Lower leg skin (tissue), 4 donors: ENCODE results near the gene LRBA. TPM values are rescaled to one million over a fixed set of nuclear protein-coding genes. Genes with fewer than 3 reads are reported as not detected.

ENCODE experiments used
- DNase-seq, 2 donors: peaks; one replicate each; pipeline ENCODE4 v3.0.0-alpha.2; 2019; ENCODE audit warnings: low spot score in 2 of 2
- H3K4me3 ChIP-seq: fragments of 200-600 bp; sonication (generic); 2 replicates; pipeline ENCODE4 v1.5.1; 2017; ENCODE audit warnings: mild to moderate bottlenecking, low read depth; ENCODE audit not compliant: poor library complexity, severe bottlenecking
- POLR2A ChIP-seq, 2 donors: fragments of 450-650 bp; IDR thresholded peaks; one replicate each; pipeline ENCODE4 v1.6.1; 2016 to 2017; ENCODE audit warnings: antibody characterized with exemption in 2 of 2, mild to moderate bottlenecking in 1 of 2, moderate library complexity in 1 of 2
- WGBS, 2 donors: methylation state at CpG; one replicate each; pipeline ENCODE4 v1.1.5; 2018; 5-methylcytosine and 5-hydroxymethylcytosine counted together
- intact Hi-C: fragments of 100-400 bp; cut with DNase I; formaldehyde crosslinking; loops from one replicate; pipeline ENCODE4 v1.15.0; 2023; ENCODE audit warnings: low total_unique reads
- total RNA-seq, 4 donors: library from RNA; depleted of rRNA; stranded (reverse); fragments of >200 nt; gene quantifications; one replicate each; pipeline ENCODE4 v1.1.0, GENCODE V29; 2016
- TF ChIP-seq, protein P1 (sequence below), 3 donors: fragments of 450-650 bp; IDR thresholded peaks; one replicate each; pipeline ENCODE4 v1.5.1; 2016; ENCODE audit warnings: antibody characterized with exemption in 3 of 3, mild to moderate bottlenecking in 3 of 3, moderate library complexity in 2 of 3

The LRBA gene
- total RNA-seq, 4 donors from 2014 or later, result 71.9 to 86.8 (median 75.0) TPM

DNA sequence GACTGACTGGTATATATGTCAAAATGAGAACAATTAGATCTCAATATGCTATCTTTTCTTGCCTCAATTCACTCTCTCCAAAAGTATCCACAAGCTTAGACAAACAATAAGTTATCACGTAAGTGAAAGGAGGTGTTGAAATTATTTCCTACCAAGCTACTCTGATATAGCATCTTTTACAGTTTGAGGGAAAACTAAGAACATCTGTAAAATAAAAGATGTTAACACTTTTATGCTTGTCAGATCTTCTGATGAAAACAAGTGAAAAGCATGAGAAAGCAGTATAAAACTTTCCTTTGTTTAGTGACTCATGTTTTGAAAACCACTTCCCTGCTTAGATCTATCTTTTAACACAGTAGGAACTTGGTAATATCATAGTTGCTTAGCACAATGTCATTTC is 441.6 kb downstream of the LRBA start:
- DNase-seq, result no peak
- no peak overlapping the region for H3K4me3 ChIP-seq
- intact Hi-C loops, result no loop called here
- no peak for TF ChIP-seq POLR2A (IDR thresholded peaks at IDR 0.05)
- TF ChIP-seq, protein P1, sequence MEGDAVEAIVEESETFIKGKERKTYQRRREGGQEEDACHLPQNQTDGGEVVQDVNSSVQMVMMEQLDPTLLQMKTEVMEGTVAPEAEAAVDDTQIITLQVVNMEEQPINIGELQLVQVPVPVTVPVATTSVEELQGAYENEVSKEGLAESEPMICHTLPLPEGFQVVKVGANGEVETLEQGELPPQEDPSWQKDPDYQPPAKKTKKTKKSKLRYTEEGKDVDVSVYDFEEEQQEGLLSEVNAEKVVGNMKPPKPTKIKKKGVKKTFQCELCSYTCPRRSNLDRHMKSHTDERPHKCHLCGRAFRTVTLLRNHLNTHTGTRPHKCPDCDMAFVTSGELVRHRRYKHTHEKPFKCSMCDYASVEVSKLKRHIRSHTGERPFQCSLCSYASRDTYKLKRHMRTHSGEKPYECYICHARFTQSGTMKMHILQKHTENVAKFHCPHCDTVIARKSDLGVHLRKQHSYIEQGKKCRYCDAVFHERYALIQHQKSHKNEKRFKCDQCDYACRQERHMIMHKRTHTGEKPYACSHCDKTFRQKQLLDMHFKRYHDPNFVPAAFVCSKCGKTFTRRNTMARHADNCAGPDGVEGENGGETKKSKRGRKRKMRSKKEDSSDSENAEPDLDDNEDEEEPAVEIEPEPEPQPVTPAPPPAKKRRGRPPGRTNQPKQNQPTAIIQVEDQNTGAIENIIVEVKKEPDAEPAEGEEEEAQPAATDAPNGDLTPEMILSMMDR (IDR thresholded peaks at IDR 0.05), result no peak
- 89 to 98% methylated on average over 1 of the region's 1 CpG for WGBS, 2 donors

DNA sequence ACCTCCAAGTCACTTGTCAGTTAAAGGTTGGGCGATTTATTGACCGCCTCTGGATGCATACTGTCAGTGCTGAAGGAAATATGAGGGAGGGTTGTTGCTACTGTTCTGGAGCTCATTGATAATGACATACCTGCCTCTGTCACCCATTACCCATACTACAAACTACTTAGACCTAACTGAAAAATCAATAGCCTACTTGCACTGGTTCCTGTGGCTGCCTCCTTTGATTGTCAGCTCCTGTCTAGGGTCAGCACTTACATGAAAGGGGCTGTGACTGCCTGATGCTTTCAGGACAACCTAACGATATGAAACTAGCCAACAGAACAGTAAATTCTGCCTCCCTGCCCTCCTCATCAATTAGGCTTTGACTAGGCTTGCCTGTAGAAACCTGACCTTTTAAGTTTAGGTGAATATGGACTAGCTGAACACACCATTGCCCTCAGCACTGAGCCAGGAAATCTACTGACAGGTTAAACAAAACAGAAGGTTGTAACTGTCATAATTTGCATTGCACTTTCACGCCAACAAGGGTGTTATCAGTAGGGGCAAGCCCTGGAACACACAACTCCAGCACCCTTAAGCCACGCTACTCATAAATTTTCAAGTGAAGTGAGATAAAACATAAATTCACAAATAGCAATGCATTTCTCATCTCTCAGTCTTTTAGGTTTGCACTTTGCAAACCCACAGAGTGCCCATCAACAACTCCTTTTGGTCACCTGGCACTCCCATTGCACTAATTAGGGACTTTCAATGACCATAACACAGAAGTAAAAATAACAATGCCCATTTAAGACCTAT is 442.2 kb downstream of the LRBA start:
- TF ChIP-seq, protein P1 (IDR thresholded peaks at IDR 0.05), result no peak
- no peak for TF ChIP-seq POLR2A (IDR thresholded peaks at IDR 0.05)
- no peak overlapping the region for H3K4me3 ChIP-seq
- no peak for DNase-seq
- WGBS, 2 donors, result 93 to 94% methylated on average over 5 of the region's 5 CpGs
- intact Hi-C loops, result no loop called here

DNA sequence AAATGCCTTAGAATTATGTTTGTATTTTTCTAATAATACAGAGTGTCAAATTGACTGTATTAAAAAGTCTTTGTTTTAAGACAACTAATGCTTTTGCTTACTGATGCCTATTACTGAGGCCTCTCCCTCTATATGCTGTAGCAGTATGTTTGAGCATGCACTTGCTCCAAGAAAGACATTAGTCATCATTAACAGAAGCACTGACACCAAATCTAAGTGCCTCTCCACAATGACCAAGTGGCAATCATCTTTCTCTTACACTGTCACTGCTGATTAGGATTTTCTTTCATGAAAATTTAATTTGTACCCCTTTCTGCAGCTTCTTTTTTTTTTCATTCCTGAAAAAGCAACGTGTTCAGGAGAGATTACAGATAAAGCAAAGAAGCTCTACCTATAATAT is 444.2 kb downstream of the LRBA start:
- no peak for DNase-seq
- no peak overlapping the region for H3K4me3 ChIP-seq
- intact Hi-C loops, result no loop called here
- WGBS, 2 donors, result 75 to 76% methylated on average over 1 of the region's 1 CpG
- TF ChIP-seq POLR2A (IDR thresholded peaks at IDR 0.05), result no peak
- TF ChIP-seq, protein P1 (IDR thresholded peaks at IDR 0.05), result no peak

DNA sequence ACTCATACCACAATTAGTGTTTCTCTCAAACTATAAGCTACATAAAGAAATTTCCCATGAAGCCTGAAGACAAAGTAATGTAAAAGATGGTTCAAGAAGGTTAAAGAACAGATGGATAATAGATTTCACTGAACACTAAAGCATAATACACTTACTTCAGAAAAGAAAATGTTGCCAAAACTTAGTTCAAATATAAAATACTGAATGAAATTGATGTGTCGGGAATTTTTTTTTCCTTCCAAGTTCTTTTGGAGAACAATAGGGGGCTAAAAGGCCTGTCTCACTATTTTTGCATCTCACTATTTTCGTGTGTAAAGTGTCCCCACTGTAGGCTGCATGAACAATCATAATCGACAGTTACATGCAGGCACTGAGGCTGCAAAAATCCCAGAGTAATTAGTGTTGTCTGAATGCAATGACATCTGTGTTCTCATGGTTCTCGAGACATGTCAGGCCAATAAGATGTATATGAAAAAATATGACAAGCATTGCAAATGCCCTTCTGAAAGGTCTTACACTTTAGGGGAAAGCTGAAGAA is 445.0 kb downstream of the LRBA start:
- no peak for DNase-seq
- intact Hi-C loops, result no loop called here
- 89 to 92% methylated on average over 4 of the region's 4 CpGs for WGBS, 2 donors
- TF ChIP-seq POLR2A (IDR thresholded peaks at IDR 0.05), result no peak
- TF ChIP-seq, protein P1 (IDR thresholded peaks at IDR 0.05), result no peak
- no peak overlapping the region for H3K4me3 ChIP-seq

DNA sequence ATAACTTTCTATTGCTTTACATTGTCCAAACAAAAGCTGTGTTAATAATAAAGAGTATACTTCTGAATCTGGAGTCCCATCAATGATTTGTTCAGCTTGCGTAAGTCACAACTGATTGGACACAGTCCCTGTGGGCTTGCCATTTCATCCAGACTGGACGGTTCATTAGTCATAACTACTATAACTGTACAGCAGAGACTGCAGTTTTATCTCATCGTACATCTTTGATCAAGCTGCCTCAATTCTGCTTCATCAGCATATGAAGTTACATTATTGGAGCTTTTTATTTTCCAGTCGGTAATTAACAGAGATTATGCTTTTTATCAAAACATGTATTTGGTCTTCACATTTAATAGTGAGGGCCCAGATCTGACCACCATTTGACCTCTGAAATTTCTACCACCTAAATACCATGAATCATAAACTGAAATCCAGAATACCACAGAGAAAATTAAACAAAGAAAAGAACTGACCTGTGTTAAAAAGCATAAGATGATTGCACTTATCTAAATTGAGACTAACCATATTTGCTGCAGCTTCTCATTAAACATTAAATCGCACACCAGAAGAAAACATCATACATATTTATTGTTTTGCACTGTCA is 445.6 kb downstream of the LRBA start:
- intact Hi-C loops, result no loop called here
- TF ChIP-seq, protein P1 (IDR thresholded peaks at IDR 0.05), result no peak
- TF ChIP-seq POLR2A (IDR thresholded peaks at IDR 0.05), result no peak
- 88 to 90% methylated on average over 5 of the region's 5 CpGs for whole genome bisulfite sequencing, 2 donors
- no peak overlapping the region for H3K4me3 ChIP-seq
- DNase-seq, result no peak
